Renal cortical epithelial cell (primary cell): Measurements from ENCODE around the gene SYPL1. TPM values are rescaled to one million over a fixed set of nuclear protein-coding genes. Genes with fewer than 3 reads are reported as not detected.

Experiments used
- DNase-seq: peaks from one replicate; pipeline ENCODE4 v3.0.0-alpha.2; 2011; ENCODE audit warnings: low read depth
- total RNA-seq: library from RNA; depleted of rRNA; stranded (reverse); fragments of >200 nt; gene quantifications from 2 replicates; pipeline ENCODE4 v1.2.3, GENCODE V29; 2014

Gene SYPL1
- total RNA-seq, 1 donor from 2014 or later: 162 TPM

- no peak for DNase-seq
Observed at GRCh38 chr7:106092204-106092603, 19.9 kb downstream of the SYPL1 start.

- DNase-seq: no peak
Observed at GRCh38 chr7:106089647-106090046, 22.5 kb downstream of the SYPL1 start.

DNA sequence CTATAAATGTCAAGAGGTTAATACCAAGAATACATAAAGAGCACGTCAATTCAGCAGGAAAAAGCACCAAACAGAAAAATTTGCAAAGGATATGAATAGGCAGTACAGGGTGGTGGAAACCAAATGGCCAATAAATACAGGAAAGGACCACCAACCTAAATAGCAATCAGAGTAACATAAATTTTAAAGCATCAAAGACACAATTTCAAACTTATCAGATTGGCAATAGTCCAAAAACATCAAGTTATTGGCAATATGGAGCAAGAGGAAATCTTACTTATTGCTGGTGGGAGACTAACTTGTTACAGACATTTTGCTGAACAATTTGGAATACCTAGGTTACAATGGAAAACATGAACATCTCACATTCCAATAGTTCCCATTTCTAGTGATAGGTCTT is 24.1 kb downstream of the SYPL1 start:
- no peak for DNase-seq

DNA sequence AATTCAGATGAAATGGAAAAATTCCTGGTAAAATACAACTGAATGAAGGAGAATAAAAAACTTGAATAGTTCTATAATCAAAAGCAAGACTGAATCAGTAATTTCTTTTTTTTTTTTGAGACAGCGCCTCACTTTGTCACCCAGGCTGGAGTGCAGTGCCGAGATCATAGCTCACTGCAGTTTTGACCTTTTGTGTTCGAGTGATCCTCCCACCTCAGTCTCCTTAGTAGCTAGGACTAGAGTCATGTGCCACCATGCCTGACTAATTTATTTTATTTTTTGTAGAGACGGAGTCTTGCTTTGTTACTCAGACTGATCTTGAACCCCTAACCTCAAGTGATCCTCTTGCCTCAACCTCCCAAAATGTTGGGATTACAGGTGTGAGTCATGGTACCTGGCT is 26.1 kb downstream of the SYPL1 start:
- DNase-seq: no peak

GRCh38 chr7:106085015-106085414 is 27.1 kb downstream of the SYPL1 start:
- no peak for DNase-seq

DNA sequence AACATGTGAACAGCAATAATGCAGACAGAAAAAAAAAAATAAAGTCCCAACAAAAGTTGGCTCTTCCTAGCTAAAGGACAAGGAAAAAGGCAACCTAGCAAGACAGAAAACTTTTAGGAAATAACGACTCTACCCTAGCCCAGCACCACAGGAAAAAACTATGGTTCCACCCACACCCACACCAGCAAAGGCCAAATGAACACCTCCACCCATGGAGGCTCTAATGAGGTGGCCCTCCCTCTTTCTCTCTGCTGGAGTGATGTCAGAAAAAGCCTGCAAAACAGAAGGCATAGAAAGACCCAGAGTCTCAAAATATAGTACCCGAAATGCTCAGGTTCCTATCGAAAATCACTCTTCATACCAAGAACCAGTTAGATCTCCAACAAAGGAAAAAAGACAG is 28.4 kb downstream of the SYPL1 start:
- DNase-seq: no peak

GRCh38 chr7:106082087-106082854 is 29.8 kb downstream of the SYPL1 start:
- DNase-seq: no peak

- DNase-seq: no peak
Observed at GRCh38 chr7:106080300-106080987, 31.7 kb downstream of the SYPL1 start.

DNA sequence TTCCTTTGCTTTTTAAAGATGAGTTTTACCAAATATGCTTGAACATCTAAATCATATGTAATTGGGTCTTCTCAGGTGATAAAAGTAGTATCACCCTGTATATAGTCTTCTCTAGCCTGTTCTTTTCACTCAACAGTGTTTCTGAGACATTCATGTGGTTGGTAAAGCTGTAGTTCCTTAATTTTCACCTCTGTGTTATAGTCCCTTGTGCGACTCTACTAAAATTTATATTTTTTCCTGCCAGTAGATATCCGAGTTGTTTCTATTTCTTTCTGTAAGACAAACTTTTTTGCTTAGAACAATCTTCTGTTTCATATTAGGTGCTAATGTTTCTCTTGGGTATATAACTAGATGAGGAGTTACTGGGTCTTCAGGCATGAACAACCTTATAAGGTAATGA is 35.6 kb downstream of the SYPL1 start:
- no peak for DNase-seq

GRCh38 chr7:106075937-106076336 is 36.2 kb downstream of the SYPL1 start:
- DNase-seq: peak; percentile 85

DNA sequence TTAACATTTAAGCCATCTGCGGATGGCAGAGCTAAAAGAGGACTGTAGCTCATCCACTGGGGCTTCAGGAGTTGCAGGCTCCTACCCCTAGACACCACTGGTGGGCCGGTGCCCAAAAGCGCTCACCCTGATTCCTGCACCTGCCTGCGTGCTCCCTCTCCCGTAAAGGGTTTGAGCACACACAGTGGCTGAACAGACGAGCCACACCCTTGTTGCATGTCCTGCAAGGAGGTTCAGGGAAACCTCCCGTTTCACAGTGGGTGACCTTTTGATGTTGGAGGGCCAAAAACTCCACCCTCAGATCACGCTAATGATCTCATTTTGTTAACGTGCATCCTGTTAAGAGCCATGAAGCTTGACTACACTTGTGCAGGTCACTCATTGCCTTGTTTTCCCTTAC is 37.9 kb downstream of the SYPL1 start:
- DNase-seq: no peak

DNA sequence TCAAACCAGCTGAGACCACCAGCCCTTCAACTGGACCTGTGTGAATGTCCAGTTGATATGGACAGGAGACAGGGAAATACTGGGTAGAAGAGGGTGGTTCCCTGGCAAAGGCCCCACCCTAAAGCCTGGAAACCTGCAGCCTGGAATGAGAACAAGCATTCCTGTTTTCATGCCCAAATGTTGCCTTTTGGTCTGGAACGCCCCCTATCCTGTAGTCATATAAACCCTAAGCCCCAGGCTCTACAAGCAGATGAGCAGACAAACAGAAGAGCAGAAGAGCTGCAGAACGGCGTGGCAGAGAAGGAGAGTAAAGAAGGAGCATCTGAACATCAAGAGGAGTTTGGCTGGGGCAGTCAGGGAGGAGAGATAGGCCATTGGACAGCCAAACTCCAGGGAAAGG is 38.4 kb downstream of the SYPL1 start:
- DNase-seq: no peak

DNA sequence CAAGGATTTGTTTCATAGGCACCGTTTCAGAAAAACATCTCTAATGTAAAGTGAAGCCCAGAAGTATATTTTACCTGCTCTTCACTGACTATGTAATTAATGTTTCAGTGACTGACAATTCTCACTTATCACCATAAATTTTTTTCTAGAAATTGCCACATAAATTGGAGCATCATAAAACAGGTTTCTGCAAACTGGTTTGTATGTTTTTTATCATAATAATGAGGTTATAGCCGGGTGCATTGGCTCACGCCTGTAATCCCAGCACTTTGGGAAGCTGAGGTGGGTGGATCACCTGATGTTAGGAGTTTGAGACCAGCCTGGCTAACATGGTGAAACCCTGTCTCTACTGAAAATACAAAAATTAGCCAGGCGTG is 39.4 kb downstream of the SYPL1 start:
- no peak for DNase-seq

- DNase-seq: no peak
Observed at GRCh38 chr7:106071999-106072714, 40.0 kb downstream of the SYPL1 start.

DNA sequence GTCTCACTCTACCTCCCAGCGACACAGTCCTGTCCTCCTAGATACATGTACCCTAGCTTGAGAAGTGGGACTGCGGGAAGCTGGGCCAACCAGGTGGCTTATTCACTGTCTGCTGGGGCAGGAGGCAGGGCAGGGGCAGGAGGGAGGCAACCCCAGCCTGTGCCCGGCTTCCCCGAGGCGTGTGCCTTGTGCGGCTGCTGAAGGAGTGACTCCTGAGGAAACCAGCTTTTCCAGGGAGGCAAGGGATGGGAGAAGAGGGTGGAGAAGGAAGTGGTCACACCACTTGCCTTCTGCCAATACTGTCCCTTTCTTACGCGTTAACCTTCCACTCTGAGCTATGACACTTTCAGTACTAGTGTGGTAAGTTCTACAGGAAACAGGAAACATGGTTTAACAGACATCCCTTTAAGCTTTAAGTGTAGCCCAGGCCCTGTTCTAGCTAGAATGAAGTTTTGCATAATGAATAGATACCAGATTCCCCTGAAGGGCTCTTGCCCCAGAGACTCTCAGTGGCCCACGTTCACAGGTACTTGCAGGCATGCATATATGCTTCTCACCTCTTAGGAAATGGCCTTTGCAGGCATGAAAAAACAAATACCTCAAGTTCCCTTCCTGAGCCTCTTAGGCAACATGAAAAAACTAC is 40.6 kb downstream of the SYPL1 start:
- peak; percentile 71 for DNase-seq

GRCh38 chr7:106070567-106071254 is 41.4 kb downstream of the SYPL1 start:
- DNase-seq: no peak

DNA sequence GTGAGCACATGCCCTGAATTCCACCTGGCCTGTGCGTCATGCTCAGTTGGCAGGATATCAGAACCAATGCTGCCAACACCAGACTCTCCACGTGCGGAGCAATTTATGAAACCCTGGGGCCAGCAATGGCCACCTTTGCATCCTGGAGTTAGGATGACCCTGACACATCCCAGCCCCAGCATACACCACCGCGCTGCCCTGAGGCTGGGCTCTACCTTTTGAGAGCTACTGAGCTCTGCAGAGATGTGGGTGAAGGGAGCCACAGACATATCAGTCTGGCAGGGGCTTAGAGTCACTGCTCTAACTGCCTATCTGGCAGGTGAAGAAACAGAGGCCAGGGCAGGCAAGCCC is 41.9 kb downstream of the SYPL1 start:
- peak; percentile 72 for DNase-seq

DNA sequence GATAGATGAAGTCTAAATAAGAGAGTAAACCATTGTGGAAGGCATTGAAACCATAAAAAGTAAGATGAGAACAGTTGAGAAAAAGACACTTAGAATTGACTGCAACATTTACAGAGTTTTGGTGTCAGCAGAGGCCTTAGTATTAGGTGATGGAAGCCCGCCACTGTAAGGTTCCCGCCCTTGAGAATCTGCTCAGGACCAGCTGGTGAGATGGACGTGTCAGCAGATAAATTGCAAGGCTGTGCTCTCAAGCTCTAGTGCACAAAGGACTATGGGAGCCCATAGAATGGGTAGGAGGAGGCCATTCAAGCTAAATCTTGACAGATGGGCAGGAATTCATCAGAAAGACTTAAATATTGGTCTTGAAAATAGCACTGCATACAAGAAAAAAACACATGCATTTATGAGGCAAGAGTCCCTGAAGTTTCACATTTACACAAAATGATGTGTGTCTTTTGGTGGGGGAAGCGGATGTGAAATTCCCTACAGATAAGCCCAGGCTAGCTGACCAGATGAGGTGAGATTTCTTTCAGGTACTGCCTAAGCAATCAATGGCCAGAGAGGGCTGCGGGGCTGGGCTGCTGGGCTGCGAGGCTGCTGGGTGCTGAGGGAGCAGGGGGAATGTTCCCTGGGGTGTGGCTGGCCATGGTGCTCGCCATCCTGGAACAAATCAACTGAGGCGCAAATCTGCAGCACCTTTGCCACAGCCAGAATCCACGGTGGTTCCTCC is 42.5 kb downstream of the SYPL1 start:
- no peak for DNase-seq

DNA sequence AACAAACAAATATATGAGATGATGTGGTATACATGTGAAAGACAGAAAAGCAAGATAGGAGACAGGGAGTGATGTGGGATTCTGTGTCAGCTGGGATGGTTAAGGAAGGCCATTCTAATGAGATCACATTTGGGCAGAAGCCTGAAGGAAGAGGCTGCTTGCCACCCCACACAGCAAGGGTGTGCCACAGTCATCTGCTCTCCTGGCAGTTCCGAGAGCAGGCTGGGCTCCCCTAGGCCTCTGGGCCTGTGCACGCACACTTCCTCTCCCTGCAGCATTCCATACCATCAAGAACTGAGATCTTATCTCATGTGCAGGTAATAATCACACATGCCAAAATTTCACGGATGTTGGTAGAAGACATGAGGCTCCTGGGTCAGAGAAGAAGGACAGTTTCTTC is 43.1 kb downstream of the SYPL1 start:
- DNase-seq: no peak

DNA sequence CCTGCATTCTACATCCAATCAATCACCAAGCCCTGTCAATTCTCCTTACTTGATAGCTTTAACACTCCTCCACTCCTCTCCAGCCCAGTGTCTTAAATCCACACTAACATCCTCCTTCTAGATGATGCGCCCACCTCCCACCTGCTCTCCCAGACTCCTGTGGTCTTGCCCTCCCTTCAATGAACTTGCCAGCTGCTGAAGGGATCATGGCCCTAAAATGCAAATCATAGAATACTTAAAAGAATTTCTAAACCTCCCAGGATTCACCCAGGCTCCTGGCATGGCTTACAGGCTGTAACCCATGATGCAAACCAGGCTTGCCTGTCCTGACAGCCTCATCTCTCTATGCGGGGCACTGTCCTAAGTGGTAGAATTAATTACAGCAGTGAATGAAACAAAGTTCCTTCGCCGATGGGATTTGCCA is 43.6 kb downstream of the SYPL1 start:
- DNase-seq: no peak

- no peak for DNase-seq
Observed at GRCh38 chr7:106067678-106068077, 44.4 kb downstream of the SYPL1 start.
